ENCODE measurements around the gene HOXA4.

GRCh38 chr7:27169658-27170425, 39.3 kb upstream of the HOXA4 start:
- TF ChIP-seq CTCF (IDR thresholded peaks at IDR 0.05; ENCODE audit: low read length) (no peak), EZH2 (optimal IDR thresholded peaks at IDR 0.05; ENCODE audit: low read depth, low read length) (no peak)
